ENCODE results near the gene PPIL1.

DNA sequence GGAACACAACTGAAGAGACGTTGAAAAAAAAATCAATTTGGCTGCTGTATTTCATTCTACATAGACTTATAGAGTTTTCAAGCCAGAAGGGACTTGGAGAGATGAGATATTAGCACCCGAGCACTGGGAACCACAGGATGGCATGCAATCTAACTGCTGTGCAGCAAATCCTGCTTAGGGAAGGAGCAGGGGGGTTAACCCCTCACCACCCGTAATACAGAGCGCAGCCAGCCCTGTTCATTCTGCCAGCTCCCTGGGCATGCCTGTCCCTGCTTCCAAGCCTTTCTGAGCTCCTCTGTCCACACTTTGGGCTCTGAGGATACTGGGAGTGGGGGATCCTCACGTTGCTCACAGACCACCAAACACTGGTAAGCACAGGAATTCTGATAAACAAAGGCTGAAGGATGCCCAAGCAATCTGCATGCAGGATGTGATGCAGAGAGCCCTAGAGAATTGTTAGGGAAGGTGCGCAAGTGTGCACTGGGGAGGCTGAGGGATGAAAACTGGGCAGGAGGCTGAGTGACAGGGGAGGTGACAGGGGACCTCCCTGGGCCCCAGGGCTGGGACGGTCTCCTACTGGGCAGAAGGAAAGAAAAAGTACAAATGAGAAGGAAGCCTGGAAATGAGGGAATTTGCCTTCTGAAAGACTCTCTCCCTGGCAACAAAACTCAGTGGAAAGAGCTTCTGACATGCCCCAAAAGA lies 69.4 kb downstream of the PPIL1 start:
- TF ChIP-seq, protein P1, sequence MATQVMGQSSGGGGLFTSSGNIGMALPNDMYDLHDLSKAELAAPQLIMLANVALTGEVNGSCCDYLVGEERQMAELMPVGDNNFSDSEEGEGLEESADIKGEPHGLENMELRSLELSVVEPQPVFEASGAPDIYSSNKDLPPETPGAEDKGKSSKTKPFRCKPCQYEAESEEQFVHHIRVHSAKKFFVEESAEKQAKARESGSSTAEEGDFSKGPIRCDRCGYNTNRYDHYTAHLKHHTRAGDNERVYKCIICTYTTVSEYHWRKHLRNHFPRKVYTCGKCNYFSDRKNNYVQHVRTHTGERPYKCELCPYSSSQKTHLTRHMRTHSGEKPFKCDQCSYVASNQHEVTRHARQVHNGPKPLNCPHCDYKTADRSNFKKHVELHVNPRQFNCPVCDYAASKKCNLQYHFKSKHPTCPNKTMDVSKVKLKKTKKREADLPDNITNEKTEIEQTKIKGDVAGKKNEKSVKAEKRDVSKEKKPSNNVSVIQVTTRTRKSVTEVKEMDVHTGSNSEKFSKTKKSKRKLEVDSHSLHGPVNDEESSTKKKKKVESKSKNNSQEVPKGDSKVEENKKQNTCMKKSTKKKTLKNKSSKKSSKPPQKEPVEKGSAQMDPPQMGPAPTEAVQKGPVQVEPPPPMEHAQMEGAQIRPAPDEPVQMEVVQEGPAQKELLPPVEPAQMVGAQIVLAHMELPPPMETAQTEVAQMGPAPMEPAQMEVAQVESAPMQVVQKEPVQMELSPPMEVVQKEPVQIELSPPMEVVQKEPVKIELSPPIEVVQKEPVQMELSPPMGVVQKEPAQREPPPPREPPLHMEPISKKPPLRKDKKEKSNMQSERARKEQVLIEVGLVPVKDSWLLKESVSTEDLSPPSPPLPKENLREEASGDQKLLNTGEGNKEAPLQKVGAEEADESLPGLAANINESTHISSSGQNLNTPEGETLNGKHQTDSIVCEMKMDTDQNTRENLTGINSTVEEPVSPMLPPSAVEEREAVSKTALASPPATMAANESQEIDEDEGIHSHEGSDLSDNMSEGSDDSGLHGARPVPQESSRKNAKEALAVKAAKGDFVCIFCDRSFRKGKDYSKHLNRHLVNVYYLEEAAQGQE (IDR thresholded peaks at IDR 0.05; ENCODE audit: insufficient read depth in 1 of 2, low read depth in 2 of 2, low read length in 2 of 2), result no peak
- TF ChIP-seq TAF1 (IDR thresholded peaks at IDR 0.05; ENCODE audit: borderline replicate concordance, insufficient read depth, low read length) (no peak), POLR2AphosphoS5 (IDR thresholded peaks at IDR 0.05; ENCODE audit: low read depth, low read length) (no peak)

Measured in PFSK-1 (cell line).